CD4-positive, alpha-beta T cell treated with Interleukin-2 at 100 ng/mL for 4 hours (primary cell): ENCODE results near the gene SSH2.
"Not testable (repeated sequence)": the region's sequence is repeated elsewhere in the genome, so short reads cannot be mapped to it uniquely, and the experiment has no call there.

ENCODE experiments used
- DNase-seq: peaks from one replicate; pipeline ENCODE4 v3.0.0-alpha.2; 2020; ENCODE audit warnings: low spot score

Gene SSH2

DNA sequence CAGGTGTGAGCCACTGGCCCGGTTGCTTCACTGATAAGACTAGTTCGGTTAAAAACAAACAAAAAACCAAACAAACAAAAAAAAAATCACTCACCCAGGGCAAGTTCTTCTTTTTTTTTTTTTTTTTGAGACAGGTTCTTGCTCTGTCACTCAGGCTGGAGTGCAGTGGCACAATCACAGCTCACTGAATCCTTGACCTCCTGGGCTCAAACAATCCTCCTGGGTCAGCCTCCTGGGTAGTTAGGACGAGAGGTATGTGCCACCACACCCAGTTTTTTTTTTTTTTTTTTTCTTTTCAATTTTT, 187.9 kb downstream of the SSH2 start:
- no peak for DNase-seq

DNA sequence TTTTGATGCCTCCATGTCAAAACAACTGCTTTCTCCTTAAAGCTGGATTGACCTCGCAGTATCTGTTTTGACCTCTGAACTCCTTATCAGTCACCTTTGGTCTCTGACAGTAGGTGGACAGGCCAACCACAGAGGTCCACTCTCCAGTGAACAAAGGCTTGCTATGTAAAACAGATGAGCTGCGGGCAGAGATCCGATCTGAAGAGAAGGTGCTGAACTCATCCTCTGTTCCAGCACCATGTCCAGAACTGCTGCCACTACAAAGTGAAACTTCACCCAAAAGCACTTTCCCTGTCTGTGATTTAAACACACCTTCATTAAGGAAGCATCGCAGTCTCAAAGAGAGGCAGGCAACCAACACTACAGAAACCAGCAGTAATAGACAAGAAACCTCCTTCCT, 190.0 kb downstream of the SSH2 start:
- DNase-seq: no peak

- no peak for DNase-seq
These were observed 195.4 kb downstream of the SSH2 start for GRCh38 chr17:29734640-29735039.

DNA sequence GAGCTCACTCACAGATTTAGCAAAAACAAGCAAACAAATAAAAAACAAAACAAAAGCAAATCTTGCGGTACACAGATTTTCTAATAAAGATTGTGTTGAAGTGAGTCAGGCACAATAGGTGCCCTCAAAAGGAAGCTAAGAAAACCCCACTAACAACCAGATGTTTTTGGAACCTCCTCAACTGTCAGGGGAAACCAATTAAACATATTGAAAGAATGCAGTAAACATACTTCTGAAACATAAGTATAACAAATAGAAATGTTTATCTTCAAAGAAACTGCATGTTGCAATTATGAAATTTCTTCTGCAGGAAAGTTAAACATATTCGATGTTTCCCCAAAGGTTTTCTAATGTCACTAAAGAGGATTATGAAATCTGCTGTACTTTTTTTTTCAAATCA, 196.9 kb downstream of the SSH2 start:
- no peak for DNase-seq

DNA sequence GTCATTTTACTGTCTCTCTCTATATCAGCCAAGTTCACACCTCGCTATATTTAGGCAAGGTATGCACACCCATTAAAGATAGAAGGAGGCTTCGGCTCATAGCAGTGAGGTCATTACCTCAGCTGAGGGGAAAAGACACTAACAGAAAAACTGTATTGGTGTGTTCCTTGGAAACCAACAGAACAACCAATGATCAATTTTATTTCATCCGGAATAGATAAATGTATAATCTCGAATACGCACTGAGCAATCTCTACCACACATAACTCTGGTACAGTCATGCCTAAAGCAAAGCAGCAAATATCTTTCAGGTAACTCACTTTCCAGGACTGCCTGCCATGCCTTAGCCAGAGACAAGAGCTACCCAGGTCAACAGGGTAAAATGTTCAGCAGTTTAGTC, 197.4 kb downstream of the SSH2 start:
- no peak for DNase-seq

GRCh38 chr17:29732209-29732608, 197.8 kb downstream of the SSH2 start:
- no peak for DNase-seq

DNA sequence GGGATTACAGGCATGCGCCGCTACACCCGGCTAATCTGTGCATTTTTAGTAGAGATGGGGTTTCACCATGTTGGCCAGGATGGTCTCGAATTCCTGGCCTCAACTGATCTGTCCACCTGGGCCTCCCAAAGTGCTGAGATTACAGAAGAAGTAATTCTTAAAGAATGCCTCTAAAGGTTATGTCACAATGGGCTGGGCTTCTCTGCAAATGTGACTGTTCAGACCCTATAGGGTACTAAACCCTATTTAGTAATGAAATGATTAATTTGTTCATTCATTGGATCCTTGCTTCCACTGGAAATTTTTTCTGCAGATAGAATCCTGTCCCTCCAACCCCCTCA, 198.5 kb downstream of the SSH2 start:
- DNase-seq: no peak

DNA sequence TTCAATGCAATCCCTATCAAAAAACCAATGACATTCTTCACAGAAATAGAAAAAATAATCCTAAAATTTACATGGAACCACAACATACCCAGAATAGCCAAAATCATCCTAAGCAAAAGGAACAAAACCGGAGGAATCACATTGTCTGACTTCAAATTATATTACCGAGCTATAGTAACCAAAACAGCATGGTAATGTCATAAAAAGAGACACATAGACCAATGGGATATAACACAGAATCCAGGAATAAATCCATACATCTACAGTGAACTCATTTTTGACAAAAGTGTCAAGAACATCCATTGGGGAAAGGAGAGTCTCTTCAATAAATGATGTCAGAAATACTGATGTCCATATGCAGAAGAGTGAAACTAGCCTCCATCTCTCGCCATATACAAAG, 201.5 kb downstream of the SSH2 start:
- no peak for DNase-seq

- DNase-seq: peak; percentile 44
These were observed 203.2 kb downstream of the SSH2 start for GRCh38 chr17:29726715-29727252.

- not testable (repeated sequence) for DNase-seq
These were observed 204.6 kb downstream of the SSH2 start for GRCh38 chr17:29725408-29725807.

DNA sequence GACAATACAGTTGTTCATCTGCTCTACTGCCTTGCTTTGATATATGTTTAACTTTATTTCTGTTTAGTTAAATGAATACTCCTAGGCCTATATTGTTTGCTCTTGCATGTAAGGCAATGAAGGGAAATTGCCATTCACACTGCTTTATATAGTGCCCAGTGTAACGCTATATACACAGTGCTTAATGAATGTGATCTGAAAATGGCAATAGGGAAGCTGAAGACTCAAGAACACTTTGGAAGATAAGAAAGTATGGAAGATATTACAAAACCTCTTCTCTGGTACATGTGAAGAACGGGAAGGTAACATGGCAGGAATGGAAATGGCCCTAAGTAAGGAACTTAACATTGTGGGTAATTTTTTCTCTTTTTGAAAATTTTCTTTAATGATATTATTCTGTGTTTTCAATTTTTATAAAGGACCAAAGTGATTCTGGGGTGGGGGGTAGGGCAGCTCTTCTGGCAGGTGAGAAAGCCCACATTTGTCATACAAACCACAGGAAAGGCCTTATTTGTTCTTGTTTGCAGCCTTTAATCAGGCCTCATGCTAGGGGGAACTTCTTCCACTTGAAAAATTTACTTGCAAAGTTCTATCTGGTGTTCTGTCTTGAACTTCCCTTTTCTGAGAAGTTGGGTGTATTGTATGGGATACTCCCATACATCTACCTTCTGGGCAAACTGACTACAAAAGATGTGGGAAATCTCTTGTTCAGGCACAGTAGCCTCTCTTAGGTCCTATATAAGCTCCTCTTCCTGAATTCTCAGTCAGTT, 206.6 kb downstream of the SSH2 start:
- DNase-seq: peak; percentile 63

DNA sequence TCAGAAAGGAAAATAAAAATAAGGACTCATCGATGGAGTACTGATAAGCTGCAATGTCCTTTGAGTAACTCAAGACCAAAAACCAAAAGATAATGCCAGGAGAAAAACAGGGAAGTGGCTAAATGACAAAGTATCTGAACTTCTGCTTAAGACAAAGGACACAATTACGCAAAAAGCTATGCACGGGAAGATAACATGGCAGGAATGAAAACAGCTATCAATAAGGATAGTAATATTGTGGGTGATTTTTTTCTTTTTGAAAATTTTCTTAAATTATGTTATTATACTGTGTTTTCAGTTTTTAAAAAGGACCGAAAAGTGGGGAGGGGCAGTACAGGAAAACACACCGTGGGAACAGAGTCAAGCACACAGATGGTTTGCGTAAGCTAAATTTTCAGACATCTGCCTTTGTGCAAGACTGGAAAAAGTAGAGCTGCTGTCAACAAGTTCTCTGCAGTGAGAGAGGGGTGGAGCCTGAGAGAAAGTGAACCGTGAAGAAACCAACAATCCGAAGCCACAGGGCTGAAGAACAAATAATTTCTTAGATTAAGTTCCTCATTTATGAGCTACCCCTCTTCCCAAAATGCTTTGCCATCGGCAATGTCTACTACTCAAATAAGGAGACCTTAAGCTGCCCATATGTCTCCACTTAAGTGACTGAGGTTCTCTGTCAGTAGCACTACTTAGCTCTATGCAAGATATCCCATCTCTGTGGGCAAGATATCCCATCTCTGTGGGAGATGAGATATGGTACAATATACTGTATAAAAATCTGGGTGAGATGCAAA, 207.4 kb downstream of the SSH2 start:
- DNase-seq: peak; percentile 59

- DNase-seq: no peak
These were observed 209.5 kb downstream of the SSH2 start for GRCh38 chr17:29720551-29720950.

GRCh38 chr17:29719469-29719868, 210.6 kb downstream of the SSH2 start:
- DNase-seq: no peak

GRCh38 chr17:29718446-29719039, 211.5 kb downstream of the SSH2 start:
- DNase-seq: no peak

DNA sequence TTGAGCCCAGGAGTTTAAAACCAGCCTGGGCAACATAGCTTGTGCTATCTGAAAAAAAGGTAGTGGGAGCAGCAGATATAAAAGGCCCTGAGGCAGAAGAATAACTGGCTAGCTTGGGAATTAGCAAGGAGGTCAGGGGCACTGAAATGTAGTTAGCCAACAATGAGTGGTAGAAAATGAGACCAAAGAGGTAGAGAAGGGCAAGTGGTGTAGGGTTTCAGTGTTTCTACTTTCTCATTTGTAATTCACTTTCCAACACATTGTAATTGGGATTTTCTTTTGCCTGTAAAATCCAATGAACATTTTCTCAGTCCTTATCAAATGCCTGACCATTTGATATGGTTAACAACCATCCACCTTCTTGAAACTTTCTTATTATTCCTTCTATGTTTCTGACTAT, 212.2 kb downstream of the SSH2 start:
- DNase-seq: no peak

GRCh38 chr17:29716566-29716965, 213.5 kb downstream of the SSH2 start:
- DNase-seq: no peak

DNA sequence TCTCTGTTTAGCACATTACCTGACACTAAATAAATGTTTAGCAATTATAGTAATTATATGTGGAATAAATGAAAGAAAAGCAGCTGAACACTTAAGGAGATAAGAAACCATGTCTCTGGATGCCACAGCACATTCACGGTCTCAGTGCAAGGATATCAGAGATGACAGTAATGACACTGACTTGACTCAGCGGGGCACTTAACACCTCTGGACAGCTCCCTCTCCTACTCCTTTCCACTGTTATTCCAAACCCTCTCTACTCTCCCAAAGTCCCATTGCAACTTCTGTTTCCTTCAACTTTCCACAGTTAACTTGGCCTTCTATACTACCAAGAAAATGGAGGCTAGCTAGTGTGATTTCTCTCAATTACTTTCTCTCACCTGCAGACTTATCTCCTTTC, 214.3 kb downstream of the SSH2 start:
- DNase-seq: no peak

DNA sequence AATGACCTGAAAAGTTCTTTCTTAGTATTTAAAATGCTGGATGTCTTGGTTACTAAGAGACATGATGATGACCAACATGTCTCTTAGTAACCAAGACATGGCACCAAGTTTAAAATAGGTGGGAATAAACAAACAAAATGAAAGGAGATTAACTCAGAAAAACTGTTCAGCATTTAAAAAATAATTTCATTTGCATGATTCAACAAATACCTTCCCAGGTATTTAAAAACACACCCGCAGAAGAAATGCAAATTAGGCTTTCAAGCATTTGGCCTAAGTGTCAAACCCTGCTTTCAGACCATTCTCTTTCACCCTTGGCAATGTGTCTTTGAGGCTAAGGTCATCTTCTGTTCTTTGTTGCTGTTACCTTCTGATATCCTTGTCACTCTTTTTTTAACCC, 215.9 kb downstream of the SSH2 start:
- DNase-seq: no peak

- DNase-seq: no peak
These were observed 216.4 kb downstream of the SSH2 start for GRCh38 chr17:29713626-29714025.

DNA sequence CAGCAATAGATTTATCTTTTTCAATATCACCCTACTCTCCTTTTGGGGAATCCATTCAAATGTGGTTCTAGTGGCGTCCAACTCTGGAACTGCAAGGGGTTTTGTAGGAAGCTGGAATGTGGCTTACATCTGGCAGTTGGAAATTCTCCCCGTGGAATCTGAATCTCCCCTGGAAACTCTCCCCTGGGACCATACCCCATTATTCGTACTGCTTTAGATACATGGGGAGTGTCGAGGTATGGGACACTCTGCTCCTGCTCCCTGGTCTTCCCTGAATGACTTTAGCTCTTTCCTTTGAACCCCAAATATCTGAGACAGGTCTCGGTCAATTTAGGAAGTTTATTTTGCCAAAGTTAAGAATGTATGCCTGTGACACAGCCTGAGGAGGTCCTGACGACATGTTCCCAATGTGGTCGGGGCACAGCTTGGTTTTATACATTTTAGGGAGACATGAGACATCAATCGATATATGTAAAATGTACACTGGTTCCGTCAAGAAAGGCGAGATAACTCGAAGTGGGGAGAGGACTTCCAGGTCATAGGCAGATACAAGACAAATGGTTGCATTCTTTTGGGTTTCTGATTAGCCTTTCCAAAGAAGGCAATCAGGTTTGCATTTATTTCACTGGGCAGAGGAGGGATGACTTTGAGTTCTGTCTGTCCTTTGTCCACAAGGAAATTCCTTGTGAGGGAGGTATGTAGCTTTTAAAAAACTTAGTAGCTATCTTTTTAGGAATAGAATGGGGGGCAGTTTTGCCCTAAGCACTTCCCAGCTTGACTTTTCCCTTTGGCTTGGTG, 218.2 kb downstream of the SSH2 start:
- no peak for DNase-seq

GRCh38 chr17:29710891-29711418, 219.1 kb downstream of the SSH2 start:
- DNase-seq: no peak
